Endothelial cell of umbilical vein (primary cell): ENCODE results near the gene PXK. TPM values are rescaled to one million over a fixed set of nuclear protein-coding genes. Genes with fewer than 3 reads are reported as not detected.
A peak's percentile ranks its signal among the peaks of the same experiment; 100 is the strongest.

Experiments used
- BruUV-seq: library from RNA; stranded (reverse); fragments of 400-500 nt; replicated peaks from 2 replicates; lab custom pipeline; 2021; lab: Mats Ljungman, UMichigan
- CTCF ChIA-PET: fragments of 300-600, 350-600 bp; sonication (Branson Sonifier 250); formaldehyde crosslinking; loops from one replicate; lab custom pipeline; 2021; ENCODE audit warnings: antibody characterized with exemption, inconsistent platforms; lab: Charles Lee
- POLR2A ChIA-PET: fragments of 300-600, 350-600 bp; sonication (Branson Sonifier 250); formaldehyde crosslinking; loops from one replicate; lab custom pipeline; 2021; ENCODE audit warnings: antibody characterized with exemption, inconsistent platforms; lab: Charles Lee
- DNase-seq: peaks from one replicate; pipeline ENCODE4 v3.0.0-alpha.2; 2011; ENCODE audit warnings: low read depth, low spot score
- FAIRE-seq: peaks from 2 replicates; lab custom pipeline; 2011; peaks lifted over from hg19 to GRCh38; lab: Jason Lieb, UNC
- H2AFZ ChIP-seq: 2 replicates; pipeline ENCODE4 v1.6.0; 2012; ENCODE audit warnings: low read depth, low read length, control low read depth, inconsistent platforms
- H3K27ac ChIP-seq: 2 replicates; pipeline ENCODE4 v1.5.1; 2011; ENCODE audit warnings: low read depth, mild to moderate bottlenecking, control low read depth, low read length, moderate library complexity; ENCODE audit not compliant: insufficient read depth
- H3K27me3 ChIP-seq, 2 experiments: 2 replicates each; pipeline versions ENCODE4 v1.6.0 to v1.6.1; 2011; ENCODE audit warnings: low read length in 2 of 2, mixed read lengths in 1 of 2; ENCODE audit not compliant: control insufficient read depth in 2 of 2, insufficient read depth in 2 of 2
- H3K36me3 ChIP-seq, 2 experiments: 2 replicates in 1 of 2; 3 replicates in 1 of 2; pipeline ENCODE4 v1.5.1; 2011; ENCODE audit warnings: low read length in 2 of 2, mild to moderate bottlenecking in 1 of 2, moderate library complexity in 1 of 2; ENCODE audit not compliant: control insufficient read depth in 2 of 2, insufficient read depth in 2 of 2; ENCODE audit errors: extremely low read depth in 1 of 2
- H3K4me1 ChIP-seq: 3 replicates; pipeline ENCODE4 v1.5.1; 2011; ENCODE audit warnings: mild to moderate bottlenecking, low read length; ENCODE audit not compliant: control insufficient read depth, insufficient read depth; ENCODE audit errors: extremely low read depth
- H3K4me2 ChIP-seq: 2 replicates; pipeline ENCODE4 v1.6.1; 2011; ENCODE audit warnings: low read length, control low read depth, mixed read lengths; ENCODE audit not compliant: insufficient read depth
- H3K4me3 ChIP-seq, 3 experiments: fragments of 200-600 bp in 1 of 3; sonication (generic), shearing (Covaris generic) in 1 of 3; replicated peaks in 1 of 3; 2 replicates each; pipeline ENCODE4 v1.5.1; 2011 to 2016; ENCODE audit warnings: control low read depth in 3 of 3, low read length in 3 of 3, mild to moderate bottlenecking in 2 of 3, inconsistent platforms in 1 of 3, low read depth in 1 of 3, moderate library complexity in 1 of 3; ENCODE audit not compliant: insufficient read depth in 1 of 3
- H3K79me2 ChIP-seq: 2 replicates; pipeline ENCODE4 v1.6.0; 2012; ENCODE audit warnings: low read length, inconsistent platforms; ENCODE audit not compliant: control insufficient read depth, insufficient read depth
- H3K9ac ChIP-seq: replicated peaks from 2 replicates; pipeline ENCODE3; 2011; ENCODE audit warnings: low read length, control low read depth; ENCODE audit not compliant: insufficient read depth; ENCODE audit errors: extremely low read depth
- H3K9me1 ChIP-seq: replicated peaks from 3 replicates; pipeline ENCODE4 v1.6.0; 2011; ENCODE audit warnings: mild to moderate bottlenecking, low read length; ENCODE audit not compliant: control insufficient read depth, insufficient read depth; ENCODE audit errors: extremely low read depth
- H3K9me3 ChIP-seq: replicated peaks from 2 replicates; pipeline ENCODE4 v1.5.1; 2012; ENCODE audit warnings: low read length, inconsistent platforms; ENCODE audit not compliant: control insufficient read depth, insufficient read depth
- H4K20me1 ChIP-seq: replicated peaks from 2 replicates; pipeline ENCODE3; 2011; ENCODE audit warnings: mild to moderate bottlenecking, low read length; ENCODE audit not compliant: control insufficient read depth, insufficient read depth; ENCODE audit errors: extremely low read depth
- CTCF ChIP-seq, 2 donors: IDR thresholded peaks; 1 replicate in 1 of 2; 2 replicates in 1 of 2; pipeline ENCODE4 v1.5.1; 2011; ENCODE audit warnings: low read length in 2 of 2, mild to moderate bottlenecking in 2 of 2, moderate library complexity in 2 of 2, control low read depth in 1 of 2, inconsistent platforms in 1 of 2, low read depth in 1 of 2; ENCODE audit not compliant: insufficient read depth in 1 of 2; ENCODE audit errors: extremely low read depth in 1 of 2
- EZH2 ChIP-seq: IDR thresholded peaks from 2 replicates; pipeline ENCODE4 v1.6.1; 2012; ENCODE audit warnings: borderline replicate concordance, low read depth, mild to moderate bottlenecking, moderate library complexity, low read length, inconsistent platforms; ENCODE audit not compliant: severe bottlenecking
- FOS ChIP-seq: IDR thresholded peaks from 2 replicates; pipeline ENCODE4 v1.6.1; 2011; ENCODE audit warnings: mild to moderate bottlenecking, low read length, moderate library complexity, borderline replicate concordance; ENCODE audit not compliant: insufficient read depth
- GATA2 ChIP-seq: IDR thresholded peaks from 2 replicates; pipeline ENCODE4 v1.7.0; 2011; ENCODE audit warnings: low read depth, mild to moderate bottlenecking, moderate library complexity, mixed read lengths, low read length; ENCODE audit not compliant: insufficient read length, insufficient read depth
- JUN ChIP-seq: IDR thresholded peaks from 2 replicates; pipeline ENCODE4 v1.6.1; 2011; ENCODE audit warnings: borderline replicate concordance, low read depth; ENCODE audit not compliant: insufficient read length, insufficient read depth
- MAX ChIP-seq: IDR thresholded peaks from 2 replicates; pipeline ENCODE4 v1.6.1; 2011; ENCODE audit not compliant: insufficient read depth, insufficient read length
- MYC ChIP-seq: IDR thresholded peaks from one replicate; pipeline ENCODE4 v1.6.1; 2011; ENCODE audit warnings: mild to moderate bottlenecking, low read depth, low read length
- POLR2A ChIP-seq: IDR thresholded peaks from 2 replicates; pipeline ENCODE4 v1.6.1; 2012; ENCODE audit warnings: low read depth, mild to moderate bottlenecking, control low read depth, low read length
- POLR2AphosphoS5 ChIP-seq: IDR thresholded peaks from 2 replicates; pipeline ENCODE4 v1.6.1; 2012; ENCODE audit warnings: low read depth, mild to moderate bottlenecking, control low read depth, low read length, moderate library complexity; ENCODE audit not compliant: insufficient read depth
- dilution Hi-C: fragments of 300-500 bp; cut with MboI; formaldehyde crosslinking; loops from one replicate; pipeline ENCODE4 v1.15.0; 2019; ENCODE audit warnings: low sequenced_read_pairs; ENCODE audit not compliant: extremely low pct_ligation_motif_present
- intact Hi-C: fragments of 100-400 bp; cut with micrococcal nuclease; formaldehyde crosslinking; loops from one replicate; pipeline ENCODE4 v1.10.0; 2022
- polyA plus RNA-seq, 4 experiments: library from polyadenylated mRNA; depleted of rRNA in 3 of 4; stranded (reverse) in 3 of 4; unstranded in 1 of 4; fragments of >200 nt; gene quantifications; 2 replicates each; pipeline versions ENCODE4 v1.2.1 to v1.2.3, GENCODE V29; 2011 to 2012; ENCODE audit warnings: missing spikeins in 1 of 4
- total RNA-seq: library from RNA; stranded (reverse); gene quantifications from 2 replicates; pipeline ENCODE4 v1.2.3, GENCODE V29; 2021

The PXK gene
- total and polyA plus RNA-seq, 2 donors (not counting 3 experiments of a cell fraction or from before 2014, with no cell fraction given): 11.3 to 14.6 TPM

GRCh38 chr3:58323529-58324390 is 8.9 kb upstream of the PXK start:
- POLR2A ChIA-PET: no interaction called here
- Histone ChIP-seq H3K36me3 (peaks cover 2 to 3% of the 10 kb centered on the region in 2 experiments), H3K27ac (peak overlapping the region; percentile 14), H3K4me3 (no peak overlapping the region), H3K9ac (peak overlapping the region; percentile 25), H3K4me1 (peaks cover 19% of the 10 kb centered on the region), H4K20me1 (no peaks in the 10 kb centered on the region), H2AFZ (no peak overlapping the region), H3K27me3 (no peaks in the 10 kb centered on the region), H3K9me3 (no peaks in the 10 kb centered on the region), H3K4me2 (peak overlapping the region; percentile 37), H3K9me1 (no peaks in the 10 kb centered on the region), H3K79me2 (no peaks in the 10 kb centered on the region)
- TF ChIP-seq MAX (no peak), MYC (no peak), CTCF (IDR thresholded peaks at IDR 0.05; ENCODE audit: extremely low read depth in 1 of 2, insufficient read depth in 1 of 2, low read depth in 1 of 2, low read length in 2 of 2) (no peak), GATA2 (no peak), JUN (no peak), POLR2A (no peak), FOS (no peak), POLR2AphosphoS5 (no peak), EZH2 (no peak)
- no TSS peak for BruUV-seq
- intact Hi-C loops: loop anchor here (1.0 to 2.0 kb wide), 2 partner anchors 9 to 305 kb away; partner anchors contain the start of gene PXK
- CTCF ChIA-PET: interaction anchor here (0.9 to 7.2 kb wide), 7 partner anchors 10 to 94 kb away, joined by 3 to 44 read pairs (median 4); no protein-coding TSS in a partner anchor
- FAIRE-seq (peak; percentile 26), DNase-seq (no peak)
- dilution Hi-C loops: no loop called here
